ENCODE results near the gene TBC1D14. TPM values are rescaled to one million over a fixed set of nuclear protein-coding genes. Genes with fewer than 3 reads are reported as not detected.

The TBC1D14 gene
- total and polyA plus RNA-seq, 2 of the 8 experiments (the other 6 are each of a cell fraction or from before 2014, with no cell fraction given) = 45.6 to 48.2 TPM

DNA sequence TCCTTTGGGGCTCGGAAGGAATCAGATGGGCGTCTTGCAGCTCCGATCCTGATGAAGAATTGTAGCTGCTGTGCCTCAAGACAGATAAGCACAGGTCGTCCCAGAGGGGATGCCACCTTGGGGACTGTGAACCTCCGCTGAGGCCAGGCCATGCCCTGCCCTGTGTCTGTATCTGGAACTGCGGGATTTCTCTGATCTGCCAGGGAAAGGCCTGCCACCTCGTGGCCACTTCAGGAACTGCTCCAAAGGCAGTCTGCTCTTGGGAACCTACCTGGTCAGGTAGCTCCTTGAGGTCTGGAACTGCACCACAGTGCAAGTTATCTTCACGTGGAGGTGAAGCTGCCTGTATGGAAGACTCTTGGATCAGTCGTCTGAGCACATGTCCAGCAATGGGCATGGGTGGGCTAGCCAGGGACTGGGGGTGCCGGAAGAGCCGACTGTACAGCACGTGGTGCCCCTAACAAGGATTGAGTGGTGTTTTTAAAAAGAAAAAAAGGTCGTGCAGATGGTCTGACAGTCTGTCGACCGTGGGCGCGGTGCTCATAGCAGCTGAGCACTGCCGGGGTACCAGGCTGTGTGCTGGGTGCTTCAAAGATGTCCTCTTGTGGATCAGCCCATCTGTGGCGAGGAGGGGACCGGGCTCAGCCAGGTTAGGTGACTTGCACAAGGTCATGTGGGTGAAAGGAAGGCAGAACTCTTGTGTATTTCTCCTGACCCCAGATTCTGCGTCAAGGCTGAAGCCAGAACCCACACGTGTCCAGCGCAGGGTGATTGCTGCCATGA lies 161.3 kb downstream of the TBC1D14 start (continued):
- TF ChIP-seq CEBPB (IDR thresholded peaks at IDR 0.05; ENCODE audit: low read depth, low read length) (no peak), TCF12 (IDR thresholded peaks at IDR 0.05; ENCODE audit: low read depth, low read length) (no peak), YY1 (IDR thresholded peaks at IDR 0.05; ENCODE audit: low read depth, low read length) (peak; percentile 66; the same call in 1 of the 2 replicates), RNF2 (IDR thresholded peaks at IDR 0.05; ENCODE audit: borderline replicate concordance, low read depth, low read length, missing control alignments, poor library complexity, severe bottlenecking) (no peak), MAFK (IDR thresholded peaks at IDR 0.05; ENCODE audit: low read depth, low read length) (no peak)
